ENCODE results near the gene FBXO30.

FBXO30 gene

DNA sequence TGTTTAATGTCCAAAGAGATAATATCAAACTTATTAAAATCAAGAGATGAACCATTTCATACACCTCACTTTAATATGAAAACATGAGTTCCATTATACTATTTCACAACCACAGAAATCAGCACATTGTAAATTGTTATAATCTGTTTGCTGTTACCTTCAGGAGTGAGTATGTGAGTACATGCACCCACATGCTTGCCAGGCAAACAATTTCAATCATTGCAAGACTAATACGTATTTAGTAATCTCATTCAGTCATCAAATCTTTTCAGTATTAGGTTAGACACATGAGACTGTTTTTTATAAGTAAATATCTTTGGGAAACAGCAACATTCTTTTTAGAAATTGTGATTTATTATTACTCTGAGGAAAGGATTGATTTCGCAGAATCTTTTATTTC, 70.0 kb downstream of the FBXO30 start:
- DNase-seq = no peak
